Measurements from ENCODE around the gene CYB561.

Gene CYB561

GRCh38 chr17:63431939-63432804, 13.9 kb downstream of the CYB561 start:
- DNase-seq: no peak

GRCh38 chr17:63431618-63431938, 14.5 kb downstream of the CYB561 start:
- DNase-seq: no peak

- DNase-seq: no peak
These were observed 15.9 kb downstream of the CYB561 start for GRCh38 chr17:63430223-63430622.

- no peak for DNase-seq
These were observed 16.3 kb downstream of the CYB561 start for GRCh38 chr17:63429766-63430165.

GRCh38 chr17:63426917-63427308, 19.2 kb downstream of the CYB561 start:
- DNase-seq: no peak

GRCh38 chr17:63426041-63426916, 19.8 kb downstream of the CYB561 start:
- no peak for DNase-seq

GRCh38 chr17:63425483-63425882, 20.6 kb downstream of the CYB561 start:
- DNase-seq: peak; percentile 66

- DNase-seq: no peak
These were observed 22.1 kb downstream of the CYB561 start for GRCh38 chr17:63423963-63424362.

- DNase-seq: no peak
These were observed 22.7 kb downstream of the CYB561 start for GRCh38 chr17:63423251-63423950.

- DNase-seq: no peak
These were observed 24.1 kb downstream of the CYB561 start for GRCh38 chr17:63421681-63422645.

- DNase-seq: no peak
These were observed 25.0 kb downstream of the CYB561 start for GRCh38 chr17:63420868-63421680.

- peak; percentile 37 for DNase-seq
These were observed 25.9 kb downstream of the CYB561 start for GRCh38 chr17:63419949-63420867.

GRCh38 chr17:63419398-63419797, 26.7 kb downstream of the CYB561 start:
- DNase-seq: no peak

GRCh38 chr17:63418540-63418939, 27.6 kb downstream of the CYB561 start:
- no peak for DNase-seq

- no peak for DNase-seq
These were observed 31.9 kb downstream of the CYB561 start for GRCh38 chr17:63414222-63414621.

GRCh38 chr17:63413128-63413527, 33.0 kb downstream of the CYB561 start:
- no peak for DNase-seq

GRCh38 chr17:63412234-63412633, 33.9 kb downstream of the CYB561 start:
- DNase-seq: no peak

GRCh38 chr17:63407741-63408330, 38.3 kb downstream of the CYB561 start:
- no peak for DNase-seq

- DNase-seq: peak; percentile 55
These were observed 39.3 kb downstream of the CYB561 start for GRCh38 chr17:63406689-63407330.
